RPMI8226 (cell line): ENCODE results near the gene LSM7.
"Not testable (repeated sequence)": the region's sequence is repeated elsewhere in the genome, so short reads cannot be mapped to it uniquely, and the experiment has no call there.

ENCODE experiments used
- DNase-seq: peaks from one replicate; pipeline ENCODE4 v3.0.0-alpha.2; 2015

The LSM7 gene

GRCh38 chr19:2291185-2291751, 37.1 kb downstream of the LSM7 start:
- no peak for DNase-seq

- DNase-seq: peak; percentile 82
Measured at GRCh38 chr19:2290441-2291184, 37.8 kb downstream of the LSM7 start.

GRCh38 chr19:2289714-2290435, 38.5 kb downstream of the LSM7 start:
- DNase-seq: peak; percentile 90

- peak; percentile 72 for DNase-seq
Measured at GRCh38 chr19:2288818-2289713, 39.3 kb downstream of the LSM7 start.

GRCh38 chr19:2288338-2288817, 40.0 kb downstream of the LSM7 start:
- no peak for DNase-seq

- DNase-seq: no peak
Measured at GRCh38 chr19:2287585-2288337, 40.6 kb downstream of the LSM7 start.

GRCh38 chr19:2286402-2287140, 41.8 kb downstream of the LSM7 start:
- DNase-seq: no peak

- DNase-seq: no peak
Measured at GRCh38 chr19:2283835-2284507, 44.4 kb downstream of the LSM7 start.

GRCh38 chr19:2282862-2283237, 45.5 kb downstream of the LSM7 start:
- no peak for DNase-seq

GRCh38 chr19:2282062-2282861, 46.1 kb downstream of the LSM7 start, which contains the start of gene PEAK3:
TSS of gene PEAK3 (minus strand) at chr19:2282175. CDS start at chr19:2280931, 1,244 bp downstream.
- DNase-seq: peak; percentile 40

GRCh38 chr19:2281265-2282061, 46.9 kb downstream of the LSM7 start:
- not testable (repeated sequence) for DNase-seq

- no peak for DNase-seq
Measured at GRCh38 chr19:2280633-2281264, 47.6 kb downstream of the LSM7 start.

GRCh38 chr19:2278459-2279158, 49.8 kb downstream of the LSM7 start:
- DNase-seq: no peak

- DNase-seq: no peak
Measured at GRCh38 chr19:2277138-2277537, 51.2 kb downstream of the LSM7 start.

- no peak for DNase-seq
Measured at GRCh38 chr19:2276429-2276986, 51.9 kb downstream of the LSM7 start.

GRCh38 chr19:2275588-2276428, 52.6 kb downstream of the LSM7 start:
- no peak for DNase-seq
